ENCODE measurements around the gene PARN.

- no peak for TF ChIP-seq CTCF (IDR thresholded peaks at IDR 0.05)
- TF ChIP-seq POLR2A (IDR thresholded peaks at IDR 0.05), result no peak
Observed at GRCh38 chr16:14437426-14437825, 192.6 kb downstream of the PARN start.

Measured in right lobe of liver (tissue), 4 donors.